Measurements from ENCODE around the gene ZBTB21.

ZBTB21 gene

DNA sequence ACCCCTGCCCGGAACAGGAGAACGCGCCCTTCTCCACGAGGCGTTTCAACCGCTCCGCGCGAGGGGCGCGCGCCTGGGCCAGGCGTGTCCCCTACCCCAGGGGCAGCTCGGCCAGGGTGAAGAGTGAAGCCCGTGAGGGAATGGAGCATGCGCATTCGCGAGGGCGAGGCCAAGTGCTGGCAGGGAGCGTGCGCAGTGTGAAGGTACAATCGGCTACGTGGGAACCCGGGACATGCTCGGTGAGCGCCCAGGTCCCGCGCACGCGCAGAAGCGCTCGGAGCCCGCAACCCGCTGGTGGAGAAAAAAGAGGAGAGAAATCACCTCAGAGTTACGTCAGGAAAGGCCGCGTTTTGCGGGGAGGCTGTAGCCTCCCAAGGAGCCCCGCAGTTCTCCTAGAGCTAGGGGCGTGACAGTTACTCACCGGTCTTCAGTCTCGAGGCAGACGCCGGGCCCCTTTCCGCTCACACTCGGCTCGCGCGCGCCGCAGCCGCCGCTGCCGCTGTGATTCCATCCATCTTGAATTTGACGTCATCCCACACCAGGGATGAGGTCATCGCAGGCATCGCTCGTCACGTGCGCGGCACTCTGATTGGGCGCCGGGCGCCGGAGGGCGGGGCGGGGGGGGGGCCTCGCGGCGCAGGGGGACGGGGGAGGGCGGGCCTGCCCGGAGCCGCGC lies at the start of gene ZBTB21:
ZBTB21 (minus strand) TSS at position 530 of the 676 bp plus-strand sequence. CDS start 16,265 bp downstream, outside the sequence.
- DNase-seq (ENCODE audit: low read depth): peak; percentile 96

DNA sequence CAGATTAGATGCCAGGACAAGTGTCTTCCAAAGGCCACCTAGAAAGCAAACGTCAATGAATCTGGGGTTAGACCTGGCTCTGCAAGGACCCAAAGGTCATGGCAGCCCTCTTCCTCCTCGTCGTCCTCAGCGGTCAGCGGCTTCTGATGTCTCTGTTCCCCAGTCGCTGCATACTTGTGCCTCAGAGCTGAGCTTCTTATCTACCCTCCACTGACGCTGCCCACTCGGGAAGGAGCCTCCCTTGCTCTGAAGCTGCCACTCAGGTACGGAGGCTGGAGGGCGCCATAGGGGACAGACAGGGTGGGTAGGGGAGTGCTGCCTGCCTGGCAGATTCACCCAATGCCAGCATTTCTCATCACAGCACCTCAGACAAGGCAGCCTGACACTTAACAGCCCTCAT lies 49.6 kb upstream of the ZBTB21 start:
- DNase-seq (ENCODE audit: low read depth): no peak

DNA sequence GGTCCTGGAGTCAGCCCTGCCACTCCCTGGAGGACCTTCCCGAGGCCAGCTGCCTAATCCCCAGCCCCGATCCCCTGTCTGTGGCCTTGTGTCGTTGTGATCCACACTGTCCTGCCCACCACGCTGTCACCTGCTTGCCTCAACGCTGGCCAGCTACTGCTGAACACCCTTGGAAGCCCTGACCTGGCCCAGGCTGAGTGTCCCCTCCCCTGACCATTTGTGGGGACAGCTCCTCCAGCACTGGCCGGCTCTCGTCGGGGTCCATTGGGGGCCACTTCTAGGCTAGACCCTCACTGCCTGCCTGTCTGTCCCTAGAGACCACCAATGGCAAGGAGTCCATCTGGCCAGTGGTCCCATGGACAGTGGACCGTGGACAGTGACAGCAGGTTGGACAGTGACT lies 49.0 kb upstream of the ZBTB21 start:
- DNase-seq (ENCODE audit: low read depth): no peak

DNA sequence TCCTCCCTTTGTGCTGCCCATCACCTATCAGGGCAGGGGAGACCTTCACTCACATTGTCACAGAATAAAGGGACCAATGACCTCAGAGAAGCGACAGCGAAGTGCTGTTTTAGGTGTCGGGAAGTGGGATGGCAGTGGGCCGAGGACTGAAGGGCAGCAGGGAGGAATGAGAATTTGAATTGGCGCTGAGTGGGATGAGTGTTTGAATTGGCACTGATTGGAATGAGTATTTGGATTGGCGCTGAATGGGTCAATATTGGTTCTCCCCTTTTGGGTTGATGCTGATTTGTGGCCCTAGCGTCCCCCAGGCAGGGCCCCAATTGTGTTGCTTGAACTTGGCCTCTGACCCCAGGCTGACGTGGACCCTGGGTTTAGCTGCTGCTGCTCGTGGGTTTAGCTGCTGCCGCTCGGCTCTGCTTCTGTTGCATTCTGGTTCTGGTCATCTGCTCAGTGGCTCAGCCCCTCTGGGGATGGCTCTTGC lies 48.5 kb upstream of the ZBTB21 start:
- no peak for DNase-seq (ENCODE audit: low read depth)

DNA sequence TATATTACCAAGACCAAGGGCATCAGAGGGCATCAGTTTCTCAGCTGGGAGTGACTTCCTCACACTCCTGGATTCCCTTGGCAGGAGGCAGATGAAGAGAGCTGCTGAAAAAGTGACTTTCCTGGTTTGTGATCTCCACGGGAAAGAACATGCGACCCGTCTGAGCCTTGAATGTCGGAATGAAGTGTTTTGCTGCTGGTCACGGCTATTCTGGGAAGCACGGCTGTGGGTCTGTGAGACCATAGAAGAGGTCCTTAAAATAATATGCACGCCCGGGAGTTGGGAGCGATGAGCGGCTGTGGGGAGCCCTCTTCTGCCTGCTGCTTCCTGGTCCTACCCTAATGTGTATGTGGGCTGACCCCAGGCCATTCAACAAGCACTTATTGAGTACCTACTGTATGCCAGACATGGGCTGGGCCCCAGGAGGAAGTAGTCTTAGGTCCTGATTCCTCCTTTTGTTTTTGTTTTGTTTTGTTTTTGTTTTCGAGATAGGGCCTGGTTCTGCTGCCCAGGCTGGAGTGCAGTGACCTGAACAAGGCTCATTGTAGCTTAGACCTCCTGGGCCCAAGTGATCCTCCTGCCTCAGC lies 47.8 kb upstream of the ZBTB21 start:
- no peak for DNase-seq (ENCODE audit: low read depth)

DNA sequence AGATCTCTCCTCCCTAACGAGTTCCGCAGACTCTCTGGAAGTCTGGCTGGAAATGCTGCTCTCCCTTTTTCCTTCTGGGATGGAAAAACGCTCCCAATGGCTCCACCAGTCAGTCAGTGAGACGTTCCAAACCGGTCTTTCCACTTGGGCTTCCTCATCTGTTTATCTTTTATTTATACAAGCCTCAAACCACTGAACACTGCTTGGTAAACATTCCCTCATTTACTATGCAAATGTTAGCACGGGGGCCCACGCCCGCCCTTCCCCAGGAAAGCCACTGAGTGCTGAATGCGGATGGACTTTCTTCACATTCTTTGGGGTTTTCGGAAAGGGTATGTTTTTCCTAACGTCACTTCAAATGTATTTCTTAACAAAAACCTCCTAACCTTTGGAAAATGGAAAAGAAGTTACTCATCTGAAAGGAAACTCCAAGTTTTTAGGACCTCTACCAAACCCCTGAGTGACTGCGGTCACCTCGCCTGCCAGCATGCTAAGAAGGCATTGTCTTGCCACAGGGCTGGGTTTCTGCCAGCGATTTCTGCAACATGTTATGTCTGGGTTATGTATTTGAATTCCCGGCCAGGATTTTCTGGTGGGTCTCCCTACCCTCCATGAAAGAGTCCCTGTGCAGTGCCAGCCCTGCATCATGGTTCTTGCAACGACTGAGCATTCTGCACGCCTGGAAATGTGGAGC lies 47.0 kb upstream of the ZBTB21 start:
- DNase-seq (ENCODE audit: low read depth): peak; percentile 15

DNA sequence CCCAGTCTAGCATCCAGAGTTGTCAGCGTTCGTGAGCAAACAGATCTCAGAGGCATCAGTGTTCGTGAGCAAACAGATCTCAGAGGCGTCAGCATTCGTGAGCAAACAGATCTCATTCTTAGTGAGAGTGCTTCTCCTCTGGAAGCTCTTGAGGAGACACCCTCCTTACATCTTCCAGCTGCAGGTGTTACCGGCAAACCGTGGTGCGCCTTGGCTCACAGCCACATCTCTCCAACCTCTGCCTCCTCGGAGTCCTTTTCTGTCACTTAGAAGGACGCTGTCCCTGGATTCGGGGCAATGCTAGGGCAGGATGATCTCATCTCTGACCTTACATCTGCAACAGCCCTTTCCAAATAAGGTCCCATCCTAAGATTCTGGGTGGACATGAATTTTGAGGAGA lies 46.3 kb upstream of the ZBTB21 start:
- DNase-seq (ENCODE audit: low read depth): no peak

DNA sequence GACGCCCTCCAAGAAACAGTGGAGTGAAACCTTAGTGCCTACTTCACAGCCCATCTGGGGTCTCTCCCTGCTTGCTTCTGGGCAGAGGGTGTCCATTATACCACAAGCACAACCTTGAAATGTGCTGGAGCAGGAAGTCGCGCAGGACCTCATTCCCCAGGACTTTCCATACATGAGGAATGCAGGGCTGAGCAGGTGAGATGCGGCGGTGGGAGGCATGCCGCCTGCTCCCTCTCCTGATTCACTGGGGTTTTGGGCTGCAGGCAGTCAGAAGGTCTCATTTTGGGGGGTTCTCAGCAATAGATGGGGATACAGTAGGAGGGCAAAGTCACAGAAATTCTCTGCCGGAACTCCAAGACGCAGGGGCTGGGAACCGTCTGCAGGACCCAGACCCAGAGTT lies 45.3 kb upstream of the ZBTB21 start:
- DNase-seq (ENCODE audit: low read depth): no peak

DNA sequence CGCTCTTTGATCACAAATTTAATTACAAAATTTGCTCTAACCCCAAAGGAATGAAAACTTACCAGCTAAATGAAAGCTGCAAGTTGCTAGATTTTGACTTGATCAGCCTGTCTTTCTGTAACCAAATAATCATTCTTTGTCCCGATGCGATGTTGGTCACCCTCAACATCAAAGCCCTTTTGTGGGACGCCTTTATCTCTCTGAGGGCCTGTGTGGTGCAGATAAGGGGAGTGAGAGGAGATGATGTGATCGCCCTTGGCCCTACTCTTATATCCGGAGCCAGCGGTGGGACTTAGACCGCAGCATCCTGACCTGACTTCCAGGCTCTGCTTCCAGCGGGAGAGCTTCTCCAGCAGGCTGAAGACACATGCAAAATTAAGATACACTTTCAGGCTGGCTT lies 41.6 kb upstream of the ZBTB21 start:
- no peak for DNase-seq (ENCODE audit: low read depth)

DNA sequence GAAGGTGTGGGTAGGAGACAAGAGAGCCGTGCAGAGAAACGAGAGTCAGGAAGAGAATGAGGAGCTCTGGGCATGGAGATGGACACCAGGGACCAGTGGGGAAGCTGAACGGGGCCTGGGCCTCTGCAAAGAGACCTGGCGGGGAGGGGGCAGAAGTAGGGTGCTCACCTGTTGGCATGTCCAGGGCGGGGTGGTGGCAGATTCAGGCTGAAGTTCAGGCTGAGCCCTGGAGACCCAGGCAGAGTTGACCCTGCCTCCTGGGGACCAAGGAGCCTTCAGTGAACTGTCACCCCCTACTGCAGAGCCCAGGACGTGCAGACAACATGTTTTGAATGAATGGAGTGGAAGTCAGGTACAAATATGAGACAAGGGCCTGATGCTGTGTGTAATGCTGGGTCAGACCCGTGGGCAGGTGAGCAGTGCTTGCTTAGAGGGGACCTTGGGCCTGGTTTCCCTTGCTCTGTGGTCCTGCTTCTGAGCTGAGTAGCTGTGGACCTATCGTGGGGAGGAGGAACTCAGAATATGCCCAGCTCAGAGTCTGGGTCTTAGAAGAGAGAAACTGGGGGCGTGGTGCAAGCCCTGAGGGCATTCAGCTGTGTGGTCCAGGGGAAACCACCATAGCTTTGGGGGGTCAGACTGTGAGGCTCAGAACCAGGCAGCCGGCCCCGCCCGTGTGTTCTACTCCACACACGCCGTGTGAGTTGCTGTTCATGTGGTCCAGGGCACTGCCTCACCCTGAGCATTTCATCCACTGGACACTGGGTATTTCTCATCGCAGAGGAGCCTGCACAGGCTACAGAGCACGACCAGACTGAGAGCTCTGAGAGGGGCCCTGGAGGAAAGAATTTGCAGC lies 39.6 kb upstream of the ZBTB21 start:
- DNase-seq (ENCODE audit: low read depth): no peak

DNA sequence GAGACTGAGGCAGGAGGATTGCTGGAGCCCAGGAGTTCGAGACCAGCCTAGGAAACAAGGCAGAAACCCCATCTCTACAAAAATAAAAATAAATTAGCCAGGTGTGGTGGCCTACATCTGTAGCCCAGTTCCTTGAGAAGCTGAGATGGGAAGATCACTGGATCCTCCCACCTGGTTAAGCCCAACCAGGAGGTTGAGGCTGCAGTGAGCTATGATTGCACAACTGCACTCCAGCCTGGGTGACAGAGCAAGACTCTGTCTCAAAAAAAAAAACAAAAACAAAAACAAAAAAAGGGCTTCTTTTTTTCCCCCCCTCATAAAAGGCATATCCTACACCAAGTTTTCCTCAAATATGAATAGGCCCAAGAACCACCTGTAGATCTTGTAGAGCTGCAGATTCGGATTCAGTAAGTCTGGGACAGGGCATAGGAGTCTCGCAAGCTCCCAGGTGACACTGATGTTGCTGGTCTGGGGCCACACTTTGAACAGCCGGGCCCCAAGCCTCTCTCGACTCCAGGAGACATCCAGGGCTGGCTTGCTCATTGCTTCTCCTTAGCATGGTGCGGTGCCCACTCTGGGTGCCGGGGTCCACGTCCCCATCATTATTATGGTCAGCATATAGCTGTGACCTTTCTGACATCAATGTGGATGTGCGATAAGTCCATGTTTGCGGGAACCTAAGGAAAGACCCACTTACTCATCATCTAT lies 38.9 kb upstream of the ZBTB21 start:
- DNase-seq (ENCODE audit: low read depth): no peak

DNA sequence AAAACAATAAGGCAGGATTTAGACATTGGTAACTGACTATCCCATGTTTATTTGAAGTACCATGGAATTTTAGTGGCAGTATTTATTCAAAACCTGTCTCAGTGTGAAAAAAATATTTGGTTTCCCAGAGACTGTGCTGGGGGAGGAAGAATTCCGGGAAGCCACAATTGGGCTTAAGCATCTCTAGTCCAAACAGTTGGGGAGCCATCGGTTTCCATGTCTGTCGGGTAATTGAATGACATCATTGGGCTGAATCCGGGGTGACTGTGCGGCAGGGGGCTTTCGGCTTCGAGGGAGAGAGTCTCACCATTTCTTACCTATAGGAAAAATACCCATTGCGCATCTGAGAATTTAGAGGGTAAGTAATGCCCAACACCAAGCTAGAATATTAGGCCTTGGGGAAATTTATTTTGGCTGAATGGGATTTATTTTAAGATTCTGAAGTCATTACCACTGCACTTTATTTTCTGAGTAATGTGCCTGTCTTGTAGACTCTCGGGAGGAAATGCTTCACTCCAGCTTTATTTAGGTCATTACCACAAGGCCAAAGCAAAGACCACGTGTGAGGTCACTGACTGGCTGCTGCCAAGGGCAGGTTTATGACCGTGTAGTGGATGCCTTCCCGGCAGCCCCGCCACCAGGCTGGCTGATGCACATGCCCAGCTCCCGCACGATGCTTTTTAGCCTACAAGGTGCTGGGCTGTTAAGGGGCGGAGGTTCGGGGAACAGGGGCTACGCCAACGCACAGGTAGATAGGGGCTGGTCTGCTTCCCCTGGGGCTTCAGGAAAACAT lies 37.9 kb upstream of the ZBTB21 start:
- DNase-seq (ENCODE audit: low read depth): peak; percentile 96

DNA sequence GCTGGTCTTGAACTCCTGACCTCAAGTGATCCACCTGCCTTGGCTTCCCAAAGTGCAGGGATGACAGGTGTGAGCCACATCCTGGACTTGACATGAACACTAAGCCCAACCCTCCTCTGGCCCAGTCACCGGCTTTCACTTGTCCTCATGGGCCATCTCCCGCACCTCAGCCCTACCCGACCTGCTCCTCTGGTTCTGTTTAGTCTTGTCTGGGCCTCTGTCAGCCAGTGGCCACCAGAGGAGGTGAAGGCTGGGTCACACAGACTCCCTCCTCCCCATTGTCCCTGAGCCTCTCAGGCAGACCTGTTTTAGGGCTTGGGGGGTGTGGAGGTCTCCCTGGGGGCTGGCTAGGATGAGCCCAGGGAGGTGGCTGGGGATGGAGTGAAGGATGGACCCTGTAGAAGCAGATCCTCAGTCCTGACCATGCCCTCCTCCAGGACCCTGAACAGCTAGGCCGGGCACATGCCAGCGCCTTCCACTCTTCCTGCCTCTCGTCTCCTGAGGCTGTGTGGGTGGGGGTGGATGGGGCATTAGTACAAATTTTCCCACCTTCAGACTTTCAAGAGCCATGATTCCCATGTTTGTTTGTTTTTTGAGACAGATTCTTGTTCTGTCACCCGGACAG lies 34.8 kb upstream of the ZBTB21 start:
- no peak for DNase-seq (ENCODE audit: low read depth)

DNA sequence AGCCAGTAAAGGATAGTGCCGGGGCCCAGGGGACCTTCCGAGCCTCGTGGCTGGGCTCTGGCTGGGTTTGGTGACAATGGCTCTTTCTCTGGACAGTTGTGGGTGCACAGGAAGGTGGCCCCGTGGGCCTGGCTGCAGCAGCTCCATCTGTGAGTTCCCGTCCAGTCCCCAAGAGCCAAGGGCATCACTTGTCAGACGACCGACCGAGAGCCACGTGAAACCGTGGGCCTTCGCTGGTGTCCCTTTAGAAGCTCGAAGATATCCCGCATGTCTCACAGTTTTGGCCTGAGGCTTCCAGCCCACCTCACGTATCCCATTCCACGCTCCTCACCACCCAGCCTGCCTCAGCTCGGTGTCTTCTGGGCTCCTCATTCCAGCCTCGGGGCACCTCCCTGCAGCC lies 33.8 kb upstream of the ZBTB21 start:
- DNase-seq (ENCODE audit: low read depth): no peak

DNA sequence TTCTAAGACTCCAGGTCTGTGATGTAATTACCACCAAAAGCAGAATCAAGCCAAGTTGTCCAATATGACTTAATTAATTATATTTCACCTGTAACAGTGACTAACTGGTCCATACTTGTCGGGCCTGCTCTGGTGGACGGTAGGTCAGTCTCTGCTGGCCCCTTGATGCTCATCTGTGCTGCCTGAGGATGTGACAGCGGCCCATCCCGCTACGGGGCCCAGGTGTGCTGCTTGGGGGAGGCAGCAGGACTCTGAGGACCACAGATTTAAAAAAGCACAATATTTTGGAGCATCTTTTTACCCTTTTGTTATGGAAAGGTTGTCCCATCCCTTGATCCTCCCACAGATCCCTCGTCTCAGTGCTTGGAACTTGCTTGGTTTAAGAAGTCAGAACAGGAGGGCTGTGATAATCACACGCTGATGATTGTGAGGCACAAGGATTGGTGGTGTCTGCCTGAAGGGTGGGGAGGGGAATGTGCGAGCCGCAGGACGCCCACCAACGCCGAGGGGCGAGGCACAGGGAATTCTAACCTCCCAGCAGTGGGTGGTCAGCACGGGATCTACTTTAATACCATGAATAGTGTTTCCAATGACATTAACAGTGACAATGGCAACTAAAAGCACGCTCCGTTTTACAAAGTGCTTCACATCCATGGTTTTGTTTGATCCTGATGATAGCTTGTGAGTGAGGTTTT lies 33.2 kb upstream of the ZBTB21 start:
- no peak for DNase-seq (ENCODE audit: low read depth)

DNA sequence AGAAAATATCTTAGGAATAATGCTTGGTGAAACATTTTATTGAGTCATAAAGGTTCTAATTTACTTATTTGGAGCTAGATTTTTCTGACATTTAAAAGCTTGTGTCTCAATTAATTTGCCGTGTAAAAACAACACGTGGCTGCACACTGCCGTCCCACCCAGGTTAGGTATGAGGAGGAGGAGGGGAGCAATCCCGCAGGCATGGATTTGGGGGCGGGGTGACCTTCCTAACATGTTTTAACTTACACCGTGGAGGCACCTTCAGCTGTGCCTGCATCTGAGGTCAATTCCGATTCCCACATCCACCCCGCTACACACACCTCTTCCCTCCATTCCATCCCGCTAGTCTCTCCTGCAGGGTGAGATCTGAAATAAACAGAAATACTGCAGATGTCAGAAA lies 32.5 kb upstream of the ZBTB21 start:
- DNase-seq (ENCODE audit: low read depth): no peak

DNA sequence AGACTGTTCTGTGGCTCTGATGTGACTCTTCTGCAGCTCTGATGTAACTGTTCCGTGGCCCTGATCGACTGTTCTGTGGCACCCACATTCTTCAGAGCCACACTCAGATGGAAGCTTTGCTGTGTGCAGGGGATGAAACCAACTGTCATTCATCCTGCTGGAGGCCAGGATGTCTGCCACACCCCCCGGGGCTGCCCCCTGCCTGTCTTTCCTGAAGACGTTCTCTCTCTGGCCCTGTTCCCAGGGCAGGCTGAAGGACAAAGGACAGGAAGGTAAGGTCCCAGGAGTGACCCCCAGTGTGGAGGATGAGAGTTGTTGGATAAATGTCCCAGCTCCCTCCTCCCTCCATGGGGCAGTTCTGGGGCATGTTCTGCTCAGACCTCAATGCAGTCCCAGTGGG lies 31.6 kb upstream of the ZBTB21 start:
- peak; percentile 13 for DNase-seq (ENCODE audit: low read depth)

DNA sequence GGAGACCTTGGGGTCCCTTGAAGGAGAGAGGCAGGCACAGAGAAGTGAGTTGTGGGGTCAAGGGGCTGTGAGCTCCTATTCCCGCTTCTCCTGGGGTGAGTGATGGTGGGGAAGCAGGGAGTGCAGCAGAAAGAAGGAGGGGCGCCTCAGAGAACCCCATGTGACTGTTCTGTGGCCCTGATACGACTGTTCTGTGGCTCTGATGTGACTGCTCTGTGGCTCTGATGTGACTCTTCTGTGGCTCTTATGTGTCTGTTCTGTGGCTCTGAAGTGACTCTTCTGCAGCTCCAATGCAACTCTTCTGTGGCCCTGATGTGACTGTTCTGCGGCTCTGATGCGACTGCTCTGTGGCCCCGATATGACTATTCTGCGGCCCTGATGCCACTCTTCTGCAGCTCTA lies 31.1 kb upstream of the ZBTB21 start:
- DNase-seq (ENCODE audit: low read depth): no peak

DNA sequence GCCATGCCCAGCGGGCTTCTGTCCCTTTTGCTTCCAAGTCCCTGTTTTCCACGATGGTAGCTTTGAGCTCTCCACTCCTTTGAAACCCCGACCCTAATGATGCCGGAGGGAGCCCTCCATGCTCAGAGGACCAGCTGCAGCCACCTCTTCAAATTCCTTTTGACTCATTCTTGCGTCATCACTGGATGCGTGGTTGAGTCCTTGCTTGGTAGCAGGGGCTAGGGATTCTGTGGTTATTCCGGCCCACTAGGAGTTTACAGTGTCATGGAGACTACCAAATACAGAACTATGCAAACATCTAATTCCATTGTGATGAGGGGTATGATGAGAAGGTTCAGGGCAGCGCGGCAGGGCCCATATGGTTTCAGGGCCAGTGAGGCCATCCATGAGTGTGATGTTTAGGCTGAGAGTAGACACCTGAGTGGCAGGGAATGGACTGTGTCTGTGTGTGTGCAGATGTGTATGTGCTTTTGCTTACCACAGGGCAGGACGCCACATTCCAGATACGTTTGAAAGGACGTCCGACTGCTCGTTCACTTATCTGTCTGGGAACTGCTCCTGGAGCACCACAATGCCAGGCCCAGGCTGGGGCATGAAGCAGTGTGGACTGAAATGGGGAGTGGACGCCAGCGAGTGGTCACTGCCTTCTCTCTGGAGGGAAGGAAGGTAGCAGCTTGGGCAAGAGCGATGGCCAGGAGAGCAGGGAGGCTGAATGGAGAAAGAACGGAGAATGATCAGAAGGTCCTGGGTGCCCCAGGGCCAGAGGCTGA lies 30.4 kb upstream of the ZBTB21 start:
- peak; percentile 100 for DNase-seq (ENCODE audit: low read depth)
